GM12892 (cell line): ENCODE results near the gene IMPG1.

Experiments
- POLR2A ChIP-seq: IDR thresholded peaks from 2 replicates; pipeline ENCODE4 v1.6.1; 2011; ENCODE audit warnings: low read depth, low read length, control low read depth
- POLR2AphosphoS5 ChIP-seq: IDR thresholded peaks from 2 replicates; pipeline ENCODE4 v1.6.1; 2011; ENCODE audit warnings: low read depth, low read length, control low read depth

DNA sequence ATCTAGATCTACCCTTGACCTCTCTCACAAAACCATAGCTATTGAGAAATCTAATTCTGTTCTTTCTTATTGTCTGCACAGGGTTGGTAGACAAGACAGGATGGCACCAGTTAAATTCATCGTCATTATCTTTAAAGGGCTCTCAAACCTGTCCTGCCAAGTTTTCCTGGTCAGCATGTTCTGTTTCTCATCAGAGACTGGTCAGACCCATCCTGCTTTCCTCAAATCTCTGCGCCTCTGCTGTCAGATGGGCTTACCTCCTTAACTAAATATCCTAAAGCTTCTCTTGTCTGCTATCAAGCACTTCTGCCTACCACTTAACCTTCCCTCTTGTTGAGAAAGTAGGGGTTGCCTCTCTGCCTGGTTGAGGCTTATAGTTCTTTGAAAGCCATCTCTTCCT lies 198.2 kb downstream of the IMPG1 start:
- TF ChIP-seq POLR2A (no peak), POLR2AphosphoS5 (no peak)
